Activated gamma-delta T cell (primary cell): ENCODE results near the gene PTCD2.
"Not testable (repeated sequence)": the region's sequence is repeated elsewhere in the genome, so short reads cannot be mapped to it uniquely, and the experiment has no call there.

Experiments used
- DNase-seq: peaks from one replicate; lab custom pipeline; 2025; lab: John Stamatoyannopoulos, UW

Gene PTCD2

DNA sequence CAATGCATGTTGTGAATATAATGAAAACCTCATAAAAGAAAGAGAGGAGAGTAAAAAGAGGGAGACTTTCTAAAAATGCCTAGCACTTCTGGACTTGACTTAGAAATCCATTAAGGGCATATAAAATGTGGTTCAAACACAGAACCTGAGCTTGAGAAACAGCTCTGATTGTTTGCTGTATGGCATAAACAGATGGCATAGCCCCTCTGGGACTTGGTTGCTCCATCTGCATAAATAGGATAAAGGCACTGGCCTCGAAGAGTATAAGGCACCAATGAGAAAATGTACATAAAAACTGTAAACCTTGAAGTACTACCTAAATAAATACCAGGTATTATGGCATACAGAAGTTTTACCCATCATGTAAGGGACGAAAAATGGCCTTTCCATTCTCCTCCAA is 23.9 kb upstream of the PTCD2 start:
- DNase-seq: no peak

DNA sequence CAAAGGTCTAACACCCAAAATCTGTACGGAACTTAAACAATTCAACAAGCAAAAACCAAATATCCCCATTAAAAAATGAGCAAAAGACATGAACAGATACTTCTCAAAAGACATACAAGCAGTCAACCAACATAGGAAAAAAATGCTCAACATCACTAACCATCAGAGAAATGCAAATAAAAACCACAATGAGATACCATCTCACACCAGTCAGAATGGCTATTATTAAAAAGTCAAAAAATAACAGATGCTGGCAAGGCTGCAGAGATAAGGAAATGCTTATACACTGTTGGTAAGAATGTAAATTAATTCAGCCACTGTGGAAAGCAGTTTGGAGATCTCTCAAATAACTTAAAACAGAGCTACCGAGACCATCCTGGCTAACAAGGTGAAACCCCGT is 22.0 kb upstream of the PTCD2 start:
- not testable (repeated sequence) for DNase-seq

DNA sequence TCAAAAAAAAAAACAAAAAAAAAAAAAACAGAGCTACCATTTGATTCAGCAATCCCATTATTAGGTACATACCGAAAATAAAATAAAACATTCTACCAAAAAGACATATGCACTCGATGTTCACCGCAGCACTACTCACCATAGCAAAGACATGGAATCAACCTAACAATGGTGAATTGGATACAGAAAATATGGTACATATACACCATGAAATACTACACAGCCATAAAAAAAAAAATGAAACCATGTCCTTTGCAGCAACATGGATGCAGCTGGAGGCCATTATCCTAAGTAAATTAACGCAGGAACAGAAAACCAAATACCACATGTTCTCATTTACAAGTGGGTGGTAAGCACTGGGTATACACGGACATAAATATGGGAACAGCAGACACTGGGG is 21.5 kb upstream of the PTCD2 start:
- DNase-seq: no peak

DNA sequence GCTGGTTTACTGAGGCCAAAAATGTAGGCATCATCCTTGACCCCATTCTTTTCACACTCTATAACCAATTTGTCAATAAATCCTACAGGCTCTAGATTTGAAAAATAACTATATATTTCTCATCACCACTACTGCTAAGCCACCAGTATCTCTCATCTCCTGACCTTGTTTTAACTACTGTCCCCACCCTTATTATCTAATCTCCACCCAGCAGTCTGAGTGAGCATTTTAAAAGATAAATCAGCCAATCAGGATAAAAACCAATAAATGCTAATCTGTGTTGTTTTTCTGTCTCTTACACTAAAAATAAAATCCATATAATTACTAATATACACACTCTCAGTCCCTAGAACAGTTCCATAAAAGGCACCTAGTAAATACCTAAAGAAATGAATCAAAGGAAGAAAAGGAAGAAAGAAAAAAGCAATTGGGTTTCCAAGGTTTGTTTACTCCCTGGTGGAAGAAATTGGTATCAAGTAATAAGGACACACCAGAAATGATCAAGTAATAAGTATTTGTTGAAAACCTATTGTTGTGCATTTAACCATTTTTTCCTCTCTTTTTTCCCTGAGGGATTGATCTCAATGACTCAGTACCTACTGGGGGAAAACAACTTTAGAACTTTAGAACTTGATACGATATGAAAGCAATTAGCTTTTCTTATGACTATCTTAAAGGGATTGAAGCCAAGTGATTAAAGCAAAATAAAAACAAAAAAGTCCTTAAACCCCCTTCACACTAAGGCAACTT is 19.4 kb upstream of the PTCD2 start:
- DNase-seq: no peak

DNA sequence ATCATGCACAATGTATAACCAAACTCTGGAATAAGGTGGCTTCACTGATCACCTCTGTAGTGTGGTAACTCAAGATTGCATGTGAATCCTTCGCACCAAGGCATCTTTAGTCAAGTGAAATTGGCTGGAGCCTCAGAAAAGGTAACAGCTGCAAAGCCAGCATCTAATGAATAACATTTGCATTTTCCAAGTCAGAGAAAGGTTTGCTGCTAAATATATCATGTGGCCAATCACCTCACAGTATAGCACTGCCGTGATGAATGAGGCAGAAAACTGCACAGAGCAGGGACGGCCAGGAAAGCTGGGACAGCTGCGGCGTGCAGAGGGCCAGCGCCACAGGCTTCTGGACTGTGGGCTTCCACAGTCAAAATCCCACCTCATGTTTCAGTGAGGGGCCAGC is 18.6 kb upstream of the PTCD2 start:
- no peak for DNase-seq

DNA sequence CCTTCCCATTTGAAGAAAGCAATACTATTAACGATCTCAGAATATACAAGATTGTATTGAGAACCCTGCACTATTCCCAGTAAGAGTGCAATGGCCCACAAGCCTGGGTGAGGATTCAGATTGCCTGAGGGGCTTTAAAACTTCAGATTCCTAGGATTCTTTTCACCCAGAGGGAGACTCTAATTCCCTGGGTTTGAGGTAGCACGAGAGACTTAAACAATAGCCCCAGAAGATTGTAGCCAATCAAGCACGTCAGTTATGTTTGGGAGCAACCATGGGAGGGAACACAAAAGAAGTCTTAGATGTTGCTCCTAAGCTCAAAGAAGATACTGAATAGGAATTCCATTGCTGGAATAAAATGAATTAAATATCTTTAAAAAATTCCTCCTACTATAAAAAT is 18.0 kb upstream of the PTCD2 start:
- no peak for DNase-seq

DNA sequence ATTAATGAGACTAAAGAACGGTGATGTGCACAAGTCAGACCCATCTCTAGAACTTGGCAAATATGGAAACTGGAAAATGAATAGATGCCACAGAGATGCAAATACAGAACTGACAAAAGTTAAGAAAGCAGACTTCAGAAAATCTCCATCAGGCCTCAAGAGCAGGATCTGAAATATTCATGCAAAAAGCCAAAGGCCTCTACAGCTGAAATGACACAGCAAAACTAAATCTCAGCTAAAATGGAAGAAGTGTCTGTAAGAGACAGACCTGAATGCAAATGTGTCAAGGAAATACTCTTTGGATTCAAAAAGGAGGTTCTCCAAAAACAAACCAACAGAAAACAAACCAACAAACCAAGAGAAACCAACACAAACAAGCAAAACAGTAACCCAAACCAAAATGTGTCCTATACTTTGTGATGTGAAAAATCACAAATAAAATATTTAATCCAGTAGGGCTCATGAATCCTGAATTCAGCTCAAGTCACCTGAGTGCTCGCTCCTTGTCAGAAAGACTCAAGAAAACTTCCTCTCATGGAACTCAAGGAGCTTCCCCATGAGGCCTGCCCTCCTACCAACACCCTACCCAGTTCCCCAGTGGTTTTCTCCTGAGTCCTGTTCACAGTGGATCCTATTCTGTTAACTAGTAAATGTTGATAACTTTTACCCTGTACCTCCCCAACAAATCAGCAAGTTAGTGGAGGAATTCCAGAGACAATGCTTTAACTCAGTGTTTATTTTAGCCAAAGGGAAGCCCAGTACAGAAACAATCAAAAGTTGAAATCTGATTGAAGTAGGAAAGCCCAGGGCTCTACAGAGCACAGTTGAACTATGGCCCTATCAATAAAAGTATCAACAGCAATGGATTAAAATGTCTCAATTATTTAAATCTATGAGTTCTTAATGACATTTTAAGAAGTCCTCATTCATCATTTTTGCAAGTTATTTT is 14.7 kb upstream of the PTCD2 start:
- no peak for DNase-seq

DNA sequence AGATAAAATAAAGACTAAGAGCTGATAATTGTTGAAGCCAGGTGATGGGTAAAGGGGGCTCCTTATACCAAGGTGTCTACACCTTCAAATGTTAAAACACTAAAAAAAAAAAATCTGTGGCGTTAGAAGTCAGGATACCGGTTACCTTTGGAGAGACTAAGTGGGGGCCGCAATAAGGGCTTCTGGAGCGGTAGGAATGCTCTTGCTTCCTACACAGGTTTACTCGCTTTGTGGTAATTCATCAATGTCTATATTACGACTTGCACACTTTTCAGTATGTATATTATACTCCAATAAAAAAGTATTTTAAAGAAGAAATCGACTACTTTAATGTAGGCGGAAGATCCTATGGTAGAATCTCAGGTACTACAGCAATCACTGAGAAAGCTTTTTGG is 12.6 kb upstream of the PTCD2 start:
- DNase-seq: no peak

DNA sequence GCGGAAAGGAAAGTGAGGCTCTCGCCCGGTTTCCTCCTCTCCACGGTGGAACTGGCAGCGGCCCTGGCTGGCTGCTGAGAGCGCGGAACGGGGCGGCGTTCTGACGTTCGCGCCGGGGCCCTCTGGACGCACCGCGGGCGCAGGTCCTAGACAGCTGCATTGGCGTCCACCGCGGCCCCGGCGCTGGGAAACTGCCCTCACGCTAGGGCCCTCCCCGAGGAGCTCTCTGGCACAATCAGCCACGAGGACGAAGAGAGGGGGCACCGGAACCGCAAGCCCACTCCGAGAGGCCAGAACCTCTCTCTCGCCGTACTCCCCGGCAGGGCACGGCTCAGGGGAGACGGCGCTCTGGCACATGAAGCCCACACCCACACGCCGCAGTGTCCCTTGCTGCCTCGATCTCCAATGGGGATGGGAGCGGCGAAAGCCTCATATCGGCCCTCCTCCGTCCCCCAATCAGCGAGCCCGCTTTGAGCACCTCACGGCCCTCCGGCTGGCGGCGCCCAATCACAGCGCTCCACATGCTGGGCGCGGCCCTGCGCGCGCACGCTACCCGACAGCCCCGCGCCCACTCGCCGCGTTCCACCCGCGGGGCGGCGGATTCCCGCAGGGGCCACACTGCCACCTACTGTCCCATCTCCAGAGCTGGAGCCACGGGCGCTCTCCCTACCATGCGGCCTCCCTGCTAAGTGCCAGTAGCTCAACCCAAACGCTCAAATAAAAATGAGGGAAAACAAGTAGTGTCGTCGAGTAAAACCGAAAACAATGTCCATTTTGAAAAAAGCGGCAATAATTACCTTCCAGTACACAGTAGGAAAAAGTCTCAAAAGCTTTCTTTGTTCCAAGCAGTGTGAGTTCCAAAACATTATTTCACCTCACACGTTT is 12.0 kb upstream of the PTCD2 start:
- peak; percentile 95 for DNase-seq

DNA sequence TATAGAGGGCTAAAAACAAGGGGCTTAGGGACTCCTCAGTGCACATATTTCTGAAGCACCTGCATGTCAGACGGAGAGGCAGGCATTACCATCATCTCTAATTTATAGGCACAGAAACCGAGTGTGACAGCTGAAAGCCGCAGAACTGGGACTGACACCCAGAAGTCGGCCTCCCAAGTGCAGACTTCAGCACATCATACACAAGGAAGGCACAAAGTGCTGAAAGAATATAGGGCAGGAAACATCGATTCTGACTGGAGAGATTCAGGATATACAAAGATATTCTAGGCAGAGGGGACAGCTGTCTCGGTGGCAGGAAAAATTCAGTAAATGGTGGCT is 11.4 kb upstream of the PTCD2 start:
- no peak for DNase-seq

DNA sequence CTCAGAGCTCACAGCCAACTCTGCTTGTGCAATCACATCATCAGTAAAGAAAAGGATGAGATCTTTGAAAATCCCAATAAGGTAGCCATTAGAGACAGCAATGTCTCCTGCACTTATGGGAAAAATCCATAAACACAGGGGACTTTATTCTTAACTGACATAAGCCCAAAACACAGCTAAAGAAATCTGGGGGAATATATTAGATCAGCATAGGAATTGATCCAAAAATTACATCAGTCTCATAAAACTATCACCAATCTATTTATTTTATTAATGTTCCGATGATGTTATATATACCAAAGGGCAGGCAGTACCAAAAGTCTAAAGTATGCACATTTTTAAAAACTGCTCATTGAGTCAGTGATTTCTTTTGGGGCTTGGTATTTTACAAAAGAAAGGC is 7.0 kb upstream of the PTCD2 start:
- DNase-seq: no peak

DNA sequence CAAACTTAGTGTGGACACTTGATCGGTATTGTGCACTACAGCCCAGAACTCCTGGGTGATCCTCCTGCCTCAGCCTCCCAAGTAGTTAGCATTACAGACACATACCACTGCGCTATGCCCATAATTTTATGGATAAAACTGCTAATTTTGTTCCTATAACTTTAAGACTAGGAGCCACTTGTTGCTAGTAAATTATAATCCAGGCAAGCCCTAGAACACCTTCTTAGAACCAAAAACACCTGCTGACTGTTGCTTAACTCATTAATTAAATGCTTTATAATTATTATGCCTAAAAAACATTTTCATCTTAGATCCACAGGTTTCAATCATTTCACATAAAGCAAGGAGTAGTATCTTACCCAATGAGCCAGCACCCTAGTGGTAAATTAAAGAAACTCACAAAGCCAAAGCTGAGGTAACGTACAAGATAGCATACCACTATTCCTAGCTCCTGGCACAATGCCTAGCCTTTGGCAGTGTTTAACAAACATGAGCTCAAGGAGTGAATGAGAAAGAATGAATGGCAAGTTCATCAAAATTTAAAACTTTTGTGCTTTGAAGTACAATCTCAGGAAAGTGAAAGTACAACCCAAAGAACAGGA is 5.5 kb upstream of the PTCD2 start:
- no peak for DNase-seq

DNA sequence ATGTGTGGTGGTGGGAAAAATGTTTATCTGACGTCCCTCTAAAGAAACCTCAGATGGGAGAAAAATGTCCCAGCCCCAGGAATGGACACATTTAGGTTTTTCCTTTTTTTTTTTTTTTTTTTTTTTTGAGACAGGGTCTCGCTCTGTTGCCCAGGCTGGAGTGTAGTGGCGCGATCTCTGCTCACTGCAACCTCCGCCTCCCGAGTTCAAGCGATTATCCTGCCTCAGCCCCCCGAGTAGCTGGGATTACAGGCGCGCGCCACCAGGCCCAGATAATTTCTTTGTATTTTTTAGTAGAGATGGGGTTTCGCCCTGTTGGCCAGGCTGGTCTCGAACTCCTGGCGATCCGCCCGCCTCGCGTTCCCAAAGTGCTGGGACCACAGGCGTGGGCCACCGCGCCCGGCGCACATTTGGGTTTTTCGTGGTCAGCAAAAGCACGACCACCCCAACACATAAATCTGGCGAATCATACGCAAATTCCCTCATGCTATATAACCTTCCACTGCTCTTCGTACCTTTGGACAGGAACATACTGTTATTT is 668 bp upstream of the PTCD2 start:
- DNase-seq: not testable (repeated sequence)

DNA sequence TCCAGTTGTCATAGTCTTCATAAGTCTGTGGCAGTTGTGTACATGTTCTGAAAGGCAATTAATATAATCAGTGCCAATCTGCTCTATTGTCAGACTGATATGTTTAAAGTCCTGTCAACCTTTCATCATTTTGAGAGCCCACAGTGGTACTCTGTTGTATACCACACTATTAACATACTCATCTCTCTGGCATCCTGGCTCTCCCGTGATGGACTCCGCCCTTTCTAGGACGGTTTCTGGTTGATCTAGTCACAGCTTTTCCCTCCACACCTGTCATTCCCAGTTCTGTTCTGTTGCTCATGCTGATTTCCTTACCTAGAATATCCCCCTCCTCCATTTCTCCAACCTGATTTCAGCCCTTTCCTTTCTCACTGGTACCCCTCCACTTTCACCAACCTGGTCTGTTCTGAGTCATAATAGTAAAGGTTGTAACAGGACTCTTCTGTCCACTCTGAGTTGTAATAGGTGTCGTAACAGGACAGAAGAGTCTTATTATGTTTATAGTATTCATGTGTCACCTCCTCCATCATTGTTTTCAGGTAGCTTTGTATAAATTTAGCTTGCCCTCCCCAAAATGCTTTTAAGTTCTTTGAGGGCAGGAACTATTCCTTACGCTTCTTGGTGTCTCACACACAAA is 4.1 kb downstream of the PTCD2 start:
- no peak for DNase-seq

DNA sequence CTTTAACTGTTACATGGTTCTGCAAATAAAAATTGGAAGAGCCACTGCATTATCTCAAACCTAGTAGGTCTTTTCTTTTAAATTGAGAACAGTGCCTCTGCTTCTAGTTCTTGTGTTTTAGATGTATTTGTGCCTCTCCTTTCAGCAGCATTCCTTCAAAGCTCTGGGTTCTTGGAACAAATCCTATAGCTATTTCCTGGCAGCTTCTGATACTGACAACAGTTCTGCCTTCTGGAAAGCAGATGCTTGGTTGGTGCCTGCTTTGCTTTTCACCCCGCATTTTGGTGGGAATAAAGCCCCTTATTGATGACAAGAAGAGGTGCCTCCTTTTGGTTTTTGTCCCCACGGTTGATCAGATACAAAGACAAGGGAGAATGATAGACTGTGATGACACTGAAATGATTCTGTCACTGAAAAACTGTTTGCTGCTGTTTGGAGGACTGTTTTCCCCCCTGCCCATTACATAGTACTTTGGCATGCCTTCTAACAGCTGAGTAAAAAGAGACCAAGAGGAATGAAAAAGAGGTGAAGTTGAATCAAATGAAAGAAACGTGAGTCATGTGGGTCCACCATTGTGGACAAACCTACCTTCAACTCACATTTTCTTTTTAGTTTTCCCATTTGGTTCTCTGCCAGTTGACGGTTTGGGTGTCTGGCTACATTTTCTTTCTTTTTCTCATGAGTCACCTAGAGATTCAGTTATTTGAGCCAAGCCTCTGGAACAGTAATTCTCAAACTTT is 5.6 kb downstream of the PTCD2 start:
- no peak for DNase-seq

DNA sequence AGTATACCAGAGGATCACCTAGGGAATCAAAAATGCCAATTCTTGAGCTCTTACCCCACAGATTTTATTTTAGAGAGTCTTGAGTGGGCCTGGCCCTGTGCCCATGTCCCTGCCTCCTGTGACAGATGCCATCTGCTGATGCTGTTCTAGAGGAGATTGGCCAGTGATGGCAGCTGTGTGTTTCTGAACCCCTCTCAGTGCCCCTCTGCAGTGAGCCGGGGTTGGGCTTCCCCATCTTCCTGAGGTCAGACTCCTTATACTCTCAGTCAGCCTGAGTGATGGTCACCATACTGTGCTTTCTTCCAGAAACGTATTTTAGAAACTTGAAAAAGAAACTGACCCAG is 6.1 kb downstream of the PTCD2 start:
- no peak for DNase-seq

DNA sequence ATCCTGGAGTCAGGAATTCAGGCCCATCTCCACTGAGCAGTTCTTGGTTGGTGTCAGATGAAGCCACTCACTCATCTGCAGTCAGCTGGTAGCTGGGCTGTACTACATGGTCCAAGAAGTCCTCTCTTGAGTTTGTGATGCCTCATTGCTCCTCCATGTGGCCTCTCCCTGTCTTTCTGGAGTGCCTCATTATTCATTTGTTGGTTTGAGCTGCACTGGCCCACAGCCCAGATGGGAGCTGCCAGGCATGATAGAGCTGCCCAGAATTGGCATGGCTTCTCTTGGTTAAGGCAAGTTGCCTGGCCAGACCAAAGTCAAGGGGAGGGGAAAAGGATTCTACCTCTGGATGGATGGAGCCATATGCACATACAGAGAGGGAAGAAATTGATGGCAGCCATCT is 8.0 kb downstream of the PTCD2 start:
- DNase-seq: no peak

DNA sequence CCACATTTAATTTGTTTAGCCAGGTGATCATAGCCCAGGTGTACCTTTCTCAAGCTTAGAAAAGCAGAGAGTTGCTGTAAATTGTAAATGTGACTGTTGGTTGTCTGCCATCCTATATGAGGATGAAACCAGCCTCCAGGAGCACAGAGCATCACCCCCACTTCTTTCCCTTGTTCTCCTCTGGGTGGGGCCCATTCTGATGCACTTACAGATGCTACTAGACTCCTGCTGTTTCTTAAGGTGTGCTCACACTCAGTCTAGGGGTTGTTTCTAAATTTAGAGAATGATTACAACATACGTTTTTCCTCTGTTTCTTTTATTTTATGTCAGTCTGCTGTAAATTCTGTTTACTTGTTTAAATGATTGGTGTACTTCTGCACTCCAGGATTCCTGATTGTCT is 10.5 kb downstream of the PTCD2 start:
- DNase-seq: no peak

DNA sequence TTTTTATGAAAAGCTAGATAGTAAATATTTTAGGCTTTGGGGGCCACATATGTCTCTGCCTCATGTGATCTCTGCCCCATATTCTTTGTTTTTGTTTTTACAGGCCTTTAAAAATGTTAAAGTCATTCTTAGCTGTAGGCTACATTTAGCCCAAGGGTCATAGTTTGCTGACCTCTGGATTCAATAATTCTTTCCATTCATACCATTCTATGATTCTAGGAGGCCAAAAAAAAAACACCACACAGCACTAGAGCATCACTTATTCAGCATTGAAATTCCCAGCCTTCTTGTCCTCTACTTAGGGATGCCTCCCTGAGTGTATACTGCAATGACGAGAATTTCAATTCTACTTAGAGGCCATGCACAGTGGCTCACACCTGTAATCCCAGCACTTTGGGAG is 17.0 kb downstream of the PTCD2 start:
- no peak for DNase-seq

DNA sequence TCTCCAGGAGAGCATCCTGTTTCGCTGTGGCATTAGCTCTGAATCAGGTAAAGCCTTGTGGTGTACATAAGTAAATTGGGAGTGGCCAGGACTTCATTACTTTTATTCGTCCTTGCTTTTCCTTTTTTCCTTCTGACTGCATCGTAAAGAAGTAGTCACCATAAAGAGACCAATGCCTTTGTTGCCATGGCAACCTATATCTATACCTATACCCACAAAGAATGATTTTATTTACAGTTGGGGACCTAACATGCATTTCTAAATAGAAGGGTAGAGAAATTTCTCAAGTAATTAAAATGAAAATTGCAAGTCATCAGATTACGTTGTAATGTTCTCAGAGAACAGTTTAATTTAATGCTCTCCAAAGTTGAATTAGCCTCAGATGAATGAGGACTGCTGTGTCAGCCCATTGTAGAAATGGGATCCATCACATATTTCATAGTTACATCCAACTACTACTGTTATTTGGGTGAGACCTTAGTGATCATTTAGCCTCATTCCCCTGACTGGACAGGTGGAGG is 18.6 kb downstream of the PTCD2 start:
- no peak for DNase-seq
